Naive B cell (primary cell): Measurements from ENCODE around the gene RNGTT. TPM values are rescaled to one million over a fixed set of nuclear protein-coding genes. Genes with fewer than 3 reads are reported as not detected.
A peak's percentile ranks its signal among the peaks of the same experiment; 100 is the strongest.
"Not testable (repeated sequence)": the region's sequence is repeated elsewhere in the genome, so short reads cannot be mapped to it uniquely, and the experiment has no call there.

ENCODE experiments used
- ATAC-seq, 2 donors: fragments of 150-1000 bp; cut with Tn5 transposase; 2 replicates each; pipeline ENCODE4 v1.10.0; 2021; ENCODE audit warnings: low read depth in 2 of 2, mild to moderate bottlenecking in 2 of 2, moderate library complexity in 2 of 2
- DNase-seq: peaks from one replicate; pipeline ENCODE4 v3.0.0; 2022
- H3K27ac Mint-ChIP-seq, 6 donors: one replicate each; pipeline ENCODE4 v1.8.0; 2020 to 2022; ENCODE audit warnings: mild to moderate bottlenecking in 6 of 6, mixed read lengths in 6 of 6, moderate library complexity in 5 of 6, inconsistent platforms in 2 of 6
- H3K27me3 Mint-ChIP-seq, 3 donors: one replicate each; pipeline ENCODE4 v1.8.0; 2021 to 2022; ENCODE audit warnings: mixed read lengths in 3 of 3, mild to moderate bottlenecking in 1 of 3
- H3K36me3 Mint-ChIP-seq, 2 donors: one replicate each; pipeline ENCODE4 v1.8.0; 2020 to 2022; ENCODE audit warnings: mixed read lengths in 2 of 2, inconsistent platforms in 1 of 2, mild to moderate bottlenecking in 1 of 2
- H3K4me1 Mint-ChIP-seq, 3 donors: one replicate each; pipeline ENCODE4 v1.8.0; 2020 to 2022; ENCODE audit warnings: mixed read lengths in 3 of 3, inconsistent platforms in 1 of 3, mild to moderate bottlenecking in 1 of 3, moderate library complexity in 1 of 3
- H3K4me3 Mint-ChIP-seq, 8 donors: one replicate each; pipeline ENCODE4 v1.8.0; 2020 to 2022; ENCODE audit warnings: mild to moderate bottlenecking in 8 of 8, mixed read lengths in 8 of 8, moderate library complexity in 8 of 8, inconsistent platforms in 2 of 8
- H3K9me3 Mint-ChIP-seq, 7 donors: one replicate each; pipeline ENCODE4 v1.8.0; 2020 to 2022; ENCODE audit warnings: mixed read lengths in 7 of 7, mild to moderate bottlenecking in 5 of 7, inconsistent platforms in 2 of 7, moderate library complexity in 1 of 7
- polyA plus RNA-seq, 6 donors: library from polyadenylated mRNA; unstranded; fragments of 300-500 nt; fragmentation: Illumina TruSeq; gene quantifications; one replicate each; pipeline ENCODE4 v1.2.3, GENCODE V29; 2021; ENCODE audit warnings: low read depth in 6 of 6

The RNGTT gene
- polyA plus RNA-seq, 6 donors from 2014 or later, result 17.9 to 59.8 (median 40.0) TPM

- H3K9me3 Mint-ChIP-seq, result no peaks in the 10 kb centered on the region
- no peak for DNase-seq
- no peak overlapping the region for H3K4me3 Mint-ChIP-seq
- no peaks in the 10 kb centered on the region for H3K4me1 Mint-ChIP-seq
- H3K27me3 Mint-ChIP-seq, result no peaks in the 10 kb centered on the region
- ATAC-seq, result no peak
- no peak overlapping the region for H3K27ac Mint-ChIP-seq
- H3K36me3 Mint-ChIP-seq, result peaks cover 16 to 29% of the 10 kb centered on the region in 2 donors
These were observed 105.0 kb downstream of the RNGTT start for GRCh38 chr6:88858455-88858854.

DNA sequence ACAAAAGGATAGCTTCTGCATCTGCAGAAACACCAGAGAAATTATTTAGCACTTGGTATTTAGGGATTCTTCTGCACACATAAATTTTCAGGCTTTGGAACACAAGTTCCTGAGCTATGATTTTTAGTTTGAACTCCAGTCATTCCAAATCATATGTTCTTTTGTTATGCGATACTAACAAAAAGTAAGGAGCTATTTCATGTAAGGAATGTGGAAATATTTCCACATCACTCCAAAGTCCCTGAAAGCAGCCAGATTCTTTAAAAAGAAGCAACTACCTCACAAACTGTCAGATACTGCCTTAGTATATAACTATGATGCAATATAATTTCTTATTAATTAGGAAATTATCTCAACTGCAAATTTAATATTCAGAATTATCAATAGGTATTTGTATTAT lies 106.9 kb downstream of the RNGTT start:
- H3K36me3 Mint-ChIP-seq, result peaks cover 16 to 25% of the 10 kb centered on the region in 2 donors
- H3K9me3 Mint-ChIP-seq, result no peaks in the 10 kb centered on the region
- H3K27ac Mint-ChIP-seq, result no peak overlapping the region
- no peaks in the 10 kb centered on the region for H3K27me3 Mint-ChIP-seq
- no peak for ATAC-seq
- DNase-seq, result no peak
- no peaks in the 10 kb centered on the region for H3K4me1 Mint-ChIP-seq
- H3K4me3 Mint-ChIP-seq, result no peak overlapping the region

GRCh38 chr6:88855541-88856147 lies 107.8 kb downstream of the RNGTT start:
- Mint-ChIP-seq H3K4me1 (no peaks in the 10 kb centered on the region), H3K27me3 (no peaks in the 10 kb centered on the region), H3K4me3 (no peak overlapping the region), H3K36me3 (peaks cover 16 to 18% of the 10 kb centered on the region in 2 donors), H3K9me3 (no peaks in the 10 kb centered on the region), H3K27ac (no peak overlapping the region)
- ATAC-seq, result no peak
- DNase-seq, result no peak

DNA sequence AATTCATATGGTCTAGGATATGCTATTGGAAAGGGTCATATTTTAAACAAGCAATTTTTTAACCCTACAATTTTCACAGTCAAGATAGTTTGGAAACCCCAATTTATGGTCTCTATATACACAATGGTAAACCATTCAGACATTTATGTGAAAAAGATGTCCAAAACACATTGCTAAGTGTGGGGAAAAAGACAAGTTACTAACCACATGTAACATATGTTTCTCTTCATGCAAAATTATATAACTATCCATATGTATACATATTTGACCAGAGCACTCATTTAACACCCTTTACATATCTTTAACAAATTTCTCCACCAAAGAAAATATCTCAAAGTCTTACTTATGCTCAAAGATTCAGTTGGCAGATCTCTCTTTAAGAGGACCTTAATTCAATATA lies 110.6 kb downstream of the RNGTT start:
- Mint-ChIP-seq H3K4me3 (no peak overlapping the region), H3K27ac (no peak overlapping the region), H3K27me3 (no peaks in the 10 kb centered on the region), H3K9me3 (no peaks in the 10 kb centered on the region), H3K36me3 (peaks cover 8 to 14% of the 10 kb centered on the region in 2 donors), H3K4me1 (no peaks in the 10 kb centered on the region)
- DNase-seq, result no peak
- ATAC-seq, result no peak

- H3K27ac Mint-ChIP-seq, result peak overlapping the region in 1 of 6 donors; percentile 21
- ATAC-seq (no peak), DNase-seq (no peak)
- no peaks in the 10 kb centered on the region for H3K27me3 Mint-ChIP-seq
- peaks cover 8 to 14% of the 10 kb centered on the region in 2 donors for H3K36me3 Mint-ChIP-seq
- no peaks in the 10 kb centered on the region for H3K9me3 Mint-ChIP-seq
- no peaks in the 10 kb centered on the region for H3K4me1 Mint-ChIP-seq
- no peak overlapping the region for H3K4me3 Mint-ChIP-seq
These were observed 111.4 kb downstream of the RNGTT start for GRCh38 chr6:88852000-88852399.

GRCh38 chr6:88848870-88849269 lies 114.5 kb downstream of the RNGTT start:
- H3K4me3 Mint-ChIP-seq, result no peak overlapping the region
- no peaks in the 10 kb centered on the region for H3K9me3 Mint-ChIP-seq
- no peaks in the 10 kb centered on the region for H3K4me1 Mint-ChIP-seq
- no peak for ATAC-seq
- DNase-seq, result no peak
- H3K27me3 Mint-ChIP-seq, result no peaks in the 10 kb centered on the region
- H3K36me3 Mint-ChIP-seq, result peaks cover 0 to 6% of the 10 kb centered on the region in 2 donors
- peak overlapping the region in 2 of 6 donors; percentile 25 to 32 for H3K27ac Mint-ChIP-seq

GRCh38 chr6:88843040-88843439 lies 120.4 kb downstream of the RNGTT start:
- no peak for ATAC-seq
- Mint-ChIP-seq H3K36me3 (peaks cover 7 to 32% of the 10 kb centered on the region in 2 donors), H3K27me3 (no peaks in the 10 kb centered on the region), H3K4me1 (peaks cover 0 to 17% (median 0%) of the 10 kb centered on the region in 3 donors), H3K9me3 (peaks cover 0 to 3% (median 0%) of the 10 kb centered on the region in 7 donors), H3K4me3 (no peak overlapping the region), H3K27ac (no peak overlapping the region)
- no peak for DNase-seq

DNA sequence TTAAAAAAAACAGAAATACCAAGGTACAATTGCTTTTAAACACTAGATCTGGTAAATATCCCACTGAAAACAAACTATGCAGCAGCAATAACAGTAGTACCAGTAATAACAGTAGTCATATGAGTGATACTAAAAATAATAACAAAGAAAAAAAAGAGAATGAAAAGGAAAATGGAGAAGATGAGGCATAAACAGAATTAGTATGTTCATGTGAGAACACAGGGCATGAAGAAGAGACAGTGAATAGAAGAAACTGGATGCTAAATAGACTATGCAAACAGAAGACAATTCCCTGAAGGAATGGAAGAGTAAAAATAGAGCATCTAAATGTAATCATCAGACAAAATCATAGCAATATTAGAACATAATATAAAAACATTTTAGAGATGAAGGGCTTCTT lies 121.1 kb downstream of the RNGTT start:
- no peak for DNase-seq
- Mint-ChIP-seq H3K4me1 (peaks cover 0 to 17% (median 0%) of the 10 kb centered on the region in 3 donors), H3K9me3 (peaks cover 0 to 4% (median 0%) of the 10 kb centered on the region in 7 donors), H3K36me3 (peaks cover 7 to 39% of the 10 kb centered on the region in 2 donors), H3K4me3 (no peak overlapping the region), H3K27ac (peak overlapping the region in 3 of 6 donors; percentile 61 to 72 (median 69)), H3K27me3 (no peaks in the 10 kb centered on the region)
- no peak for ATAC-seq

GRCh38 chr6:88840796-88841539 lies 122.5 kb downstream of the RNGTT start:
- Mint-ChIP-seq H3K4me3 (no peak overlapping the region), H3K9me3 (peaks cover 0 to 11% (median 7%) of the 10 kb centered on the region in 7 donors), H3K27ac (peak overlapping the region in 1 of 6 donors; percentile 21), H3K27me3 (no peaks in the 10 kb centered on the region), H3K36me3 (peaks cover 7 to 46% of the 10 kb centered on the region in 2 donors), H3K4me1 (peaks cover 0 to 17% (median 0%) of the 10 kb centered on the region in 3 donors)
- ATAC-seq, result no peak
- DNase-seq, result no peak

DNA sequence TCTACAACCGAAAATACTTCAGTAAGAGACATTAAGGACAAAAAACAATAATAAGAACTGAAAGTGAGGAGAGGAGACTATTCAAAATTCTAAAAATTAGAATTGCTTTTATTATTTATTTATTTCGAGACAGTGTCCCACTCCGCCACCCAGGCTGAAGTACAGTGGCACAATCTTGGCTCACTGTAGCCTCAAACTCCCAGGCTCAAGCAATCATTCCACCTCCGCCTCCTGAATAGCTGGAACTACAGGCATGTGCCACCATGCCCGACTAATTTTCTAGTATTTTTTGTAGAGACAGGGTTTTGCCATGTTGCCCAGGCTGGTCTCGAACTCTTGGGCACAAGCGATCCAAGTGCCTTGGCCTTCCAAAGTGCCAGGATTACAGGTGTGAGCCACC lies 123.1 kb downstream of the RNGTT start:
- ATAC-seq, result no peak
- Mint-ChIP-seq H3K36me3 (peaks cover 10 to 50% of the 10 kb centered on the region in 2 donors), H3K4me1 (peaks cover 0 to 17% (median 0%) of the 10 kb centered on the region in 3 donors), H3K27ac (no peak overlapping the region), H3K9me3 (peaks cover 0 to 16% (median 12%) of the 10 kb centered on the region in 7 donors), H3K27me3 (no peaks in the 10 kb centered on the region), H3K4me3 (no peak overlapping the region)
- DNase-seq, result no peak

- no peak for ATAC-seq
- Mint-ChIP-seq H3K4me3 (no peak overlapping the region), H3K9me3 (peaks cover 0 to 23% (median 19%) of the 10 kb centered on the region in 7 donors), H3K36me3 (peaks cover 15 to 55% of the 10 kb centered on the region in 2 donors), H3K4me1 (peaks cover 0 to 17% (median 0%) of the 10 kb centered on the region in 3 donors), H3K27ac (peak overlapping the region in 1 of 6 donors; percentile 21), H3K27me3 (no peaks in the 10 kb centered on the region)
- DNase-seq, result no peak
These were observed 124.1 kb downstream of the RNGTT start for GRCh38 chr6:88839280-88839679.

DNA sequence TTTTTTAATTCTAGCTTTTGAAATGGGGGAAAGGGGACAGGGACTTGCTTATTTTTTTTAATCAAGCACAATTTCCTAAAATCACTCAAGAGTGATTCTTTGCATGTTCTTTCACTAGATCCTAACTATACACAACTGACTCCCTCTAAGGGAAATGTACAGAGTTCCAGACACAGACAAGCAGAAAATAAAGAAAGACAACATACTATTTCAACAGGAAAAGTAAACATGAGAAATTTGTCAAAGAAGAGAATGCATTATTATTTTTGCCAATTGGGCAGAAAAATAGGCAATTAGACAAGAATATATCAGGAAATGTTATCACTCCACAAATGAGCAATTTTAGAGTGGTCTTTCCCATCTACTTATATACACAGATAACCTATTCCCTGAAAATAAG lies 128.2 kb downstream of the RNGTT start:
- Mint-ChIP-seq H3K4me1 (peaks cover 0 to 9% (median 2%) of the 10 kb centered on the region in 3 donors), H3K36me3 (peaks cover 40 to 78% of the 10 kb centered on the region in 2 donors), H3K27ac (no peak overlapping the region), H3K4me3 (no peak overlapping the region), H3K27me3 (no peaks in the 10 kb centered on the region), H3K9me3 (peaks cover 3 to 60% (median 54%) of the 10 kb centered on the region in 7 donors)
- DNase-seq, result no peak
- ATAC-seq, result no peak

- not testable (repeated sequence) for H3K4me3 Mint-ChIP-seq, H3K4me1 Mint-ChIP-seq, DNase-seq, ATAC-seq, H3K27me3 Mint-ChIP-seq, H3K27ac Mint-ChIP-seq
- Mint-ChIP-seq H3K9me3 (peaks cover 11 to 74% (median 67%) of the 10 kb centered on the region in 7 donors), H3K36me3 (peaks cover 61 to 77% of the 10 kb centered on the region in 2 donors)
These were observed 130.3 kb downstream of the RNGTT start for GRCh38 chr6:88833071-88833470.

DNA sequence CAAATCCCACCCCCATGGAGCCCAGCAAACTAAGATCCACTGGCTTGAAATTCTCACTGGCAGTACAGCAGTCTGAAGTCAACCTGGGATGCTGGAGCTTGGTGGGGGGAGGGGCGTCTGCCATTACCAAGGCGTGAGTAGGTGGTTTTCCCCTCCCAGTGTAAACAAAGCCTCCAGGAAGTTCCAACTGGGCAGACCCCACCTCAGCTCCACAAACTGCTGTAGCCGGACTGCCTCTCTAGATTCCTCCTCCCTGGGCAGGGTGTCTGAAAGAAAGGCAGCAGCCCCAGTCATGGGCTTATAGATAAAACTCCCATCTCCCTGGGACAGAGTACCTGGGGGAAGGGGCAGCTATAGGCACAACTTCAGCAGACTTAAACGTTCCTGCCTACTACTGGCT lies 135.8 kb downstream of the RNGTT start:
- not testable (repeated sequence) for H3K4me3 Mint-ChIP-seq, ATAC-seq, H3K27me3 Mint-ChIP-seq, DNase-seq, H3K4me1 Mint-ChIP-seq, H3K27ac Mint-ChIP-seq
- peaks cover 43 to 44% of the 10 kb centered on the region in 2 donors for H3K36me3 Mint-ChIP-seq
- H3K9me3 Mint-ChIP-seq, result peaks cover 11 to 40% (median 34%) of the 10 kb centered on the region in 7 donors
